IPS-18a (cell line): ENCODE measurements around the gene PISD.
"Not testable (repeated sequence)": the region's sequence is repeated elsewhere in the genome, so short reads cannot be mapped to it uniquely, and the experiment has no call there.

Experiments used
- H3K27ac ChIP-seq: one replicate; pipeline ENCODE4 v1.5.1; 2013; ENCODE audit warnings: low read length
- H3K27me3 ChIP-seq: one replicate; pipeline ENCODE4 v1.6.1; 2013; ENCODE audit warnings: mild to moderate bottlenecking, low read length; ENCODE audit not compliant: control insufficient read depth, insufficient read depth
- H3K36me3 ChIP-seq: one replicate; pipeline ENCODE4 v1.6.1; 2013; ENCODE audit warnings: low read depth, low read length; ENCODE audit not compliant: control insufficient read depth
- H3K4me1 ChIP-seq: one replicate; pipeline ENCODE4 v1.6.1; 2013; ENCODE audit warnings: low read depth, low read length; ENCODE audit not compliant: control insufficient read depth
- H3K4me3 ChIP-seq: one replicate; pipeline ENCODE4 v1.5.1; 2013; ENCODE audit warnings: low read length
- H3K9ac ChIP-seq: one replicate; pipeline ENCODE4 v1.6.1; 2013; ENCODE audit warnings: mild to moderate bottlenecking, low read length, moderate library complexity
- H3K9me3 ChIP-seq: one replicate; pipeline ENCODE4 v1.6.1; 2013; ENCODE audit warnings: low read depth, low read length; ENCODE audit not compliant: control insufficient read depth

The PISD gene

DNA sequence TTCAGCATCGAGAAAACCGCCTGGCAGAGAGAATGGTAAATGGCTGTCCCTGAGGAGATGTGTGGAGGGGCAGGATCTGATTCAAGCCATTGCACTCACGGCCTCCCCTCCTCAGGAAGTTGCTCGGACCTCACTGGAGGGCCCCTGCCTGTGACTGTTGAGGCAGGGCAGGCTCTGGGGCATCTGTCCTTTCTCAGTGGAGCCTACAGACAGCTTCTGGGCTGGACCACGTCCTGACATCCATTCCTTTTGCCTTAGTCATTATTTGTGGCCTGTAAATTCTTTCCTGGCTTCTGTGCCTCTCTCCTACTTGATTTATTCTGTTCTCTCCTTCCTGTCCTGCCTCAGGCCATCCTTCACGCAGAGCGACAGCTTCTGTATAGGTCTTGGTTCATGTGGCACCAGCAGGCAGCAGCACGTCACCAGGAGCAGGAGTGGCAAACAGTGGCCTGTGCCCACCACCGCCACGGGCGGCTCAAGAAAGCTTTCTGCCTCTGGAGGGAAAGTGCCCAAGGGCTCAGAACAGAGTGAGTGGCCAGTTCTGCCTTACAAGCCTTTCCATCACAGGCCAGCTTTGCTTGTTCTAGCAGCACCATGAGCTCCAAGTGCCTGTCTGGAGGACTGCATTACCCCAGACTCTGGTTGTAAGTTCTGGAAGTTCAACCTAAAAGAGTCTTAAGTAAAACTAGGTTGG, 59.6 kb downstream of the PISD start:
- Histone ChIP-seq H3K27ac (no peak overlapping the region), H3K36me3 (peaks cover 7% of the 10 kb centered on the region), H3K4me1 (no peaks in the 10 kb centered on the region), H3K27me3 (no peaks in the 10 kb centered on the region), H3K9ac (no peak overlapping the region), H3K9me3 (no peaks in the 10 kb centered on the region), H3K4me3 (no peak overlapping the region)

DNA sequence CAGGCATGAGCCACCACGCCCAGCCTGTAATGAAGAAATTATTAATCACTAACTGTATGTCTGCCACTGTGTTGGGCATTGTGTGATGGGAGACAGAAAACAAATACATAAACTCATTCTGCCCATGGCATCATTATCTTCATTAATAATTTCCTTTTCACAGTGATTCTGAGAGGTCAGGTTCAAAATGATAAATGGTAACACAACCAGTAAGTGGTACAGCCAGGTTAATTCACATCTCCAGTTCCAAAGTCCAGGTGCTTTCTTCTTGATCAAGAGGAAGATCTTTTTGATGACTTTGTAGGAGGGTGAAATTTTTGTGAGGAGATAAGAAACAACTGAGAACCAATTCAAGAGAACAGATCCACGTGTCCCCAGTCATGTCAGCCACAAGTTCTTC, 66.7 kb downstream of the PISD start:
- H3K4me3 ChIP-seq = no peak overlapping the region
- no peak overlapping the region for H3K9ac ChIP-seq
- H3K9me3 ChIP-seq = no peaks in the 10 kb centered on the region
- no peaks in the 10 kb centered on the region for H3K4me1 ChIP-seq
- no peaks in the 10 kb centered on the region for H3K36me3 ChIP-seq
- H3K27me3 ChIP-seq = no peaks in the 10 kb centered on the region
- no peak overlapping the region for H3K27ac ChIP-seq

DNA sequence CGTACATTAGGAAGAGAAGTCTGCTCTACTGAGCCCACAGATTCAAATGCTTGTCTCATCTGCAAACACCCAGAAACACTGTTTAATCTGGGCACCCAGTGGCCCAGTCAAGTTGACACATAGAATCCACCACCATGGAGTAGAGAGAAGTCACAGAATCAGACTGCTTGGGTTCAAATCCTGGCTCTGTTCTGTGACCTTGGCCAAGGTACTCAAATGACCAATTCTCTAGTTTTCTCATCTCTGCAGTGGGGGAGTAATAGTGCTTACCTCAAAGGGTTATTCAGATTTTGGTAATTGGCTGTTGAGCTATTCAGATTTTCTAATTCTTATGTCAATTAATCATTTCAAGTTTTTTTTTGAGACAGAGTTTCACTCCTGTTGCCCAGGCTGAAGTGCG, 71.9 kb downstream of the PISD start:
- not testable (repeated sequence) for H3K27ac ChIP-seq, H3K4me3 ChIP-seq, H3K36me3 ChIP-seq, H3K9ac ChIP-seq, H3K27me3 ChIP-seq, H3K9me3 ChIP-seq, H3K4me1 ChIP-seq

DNA sequence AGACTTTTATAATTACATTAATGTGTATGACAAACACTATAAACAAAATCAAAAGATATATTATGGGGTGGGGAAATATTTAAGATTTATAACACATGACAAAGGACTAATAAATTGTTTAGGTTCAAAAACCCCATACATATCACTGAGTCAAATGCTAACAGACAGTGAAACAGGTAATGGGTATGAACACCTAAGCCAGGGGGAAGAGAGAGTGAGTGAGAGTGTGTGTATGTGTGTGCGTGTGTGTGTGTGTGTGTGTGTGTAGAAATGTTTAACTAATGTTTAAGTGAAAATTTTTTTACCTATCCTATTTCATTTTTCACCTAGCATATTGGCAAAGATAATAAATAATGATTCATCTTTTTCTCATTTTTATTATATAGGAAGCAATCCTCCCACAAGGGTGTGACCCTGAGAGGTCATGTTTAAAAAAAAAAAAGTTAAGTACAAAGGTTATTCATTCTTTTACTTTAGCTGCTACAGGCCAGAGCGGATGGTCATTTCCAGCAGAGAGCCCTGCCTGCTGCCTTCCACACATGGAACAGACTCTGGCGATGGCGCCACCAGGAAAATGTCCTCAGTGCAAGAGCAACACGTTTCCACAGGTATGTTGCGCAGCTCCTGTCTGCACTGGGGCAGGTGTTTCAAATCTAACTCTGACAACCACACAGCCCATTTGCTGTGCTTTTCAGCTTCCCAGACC, 72.9 kb downstream of the PISD start:
- peaks cover 12% of the 10 kb centered on the region for H3K36me3 ChIP-seq
- no peak overlapping the region for H3K4me3 ChIP-seq
- no peaks in the 10 kb centered on the region for H3K4me1 ChIP-seq
- H3K9ac ChIP-seq = no peak overlapping the region
- no peak overlapping the region for H3K27ac ChIP-seq
- no peaks in the 10 kb centered on the region for H3K9me3 ChIP-seq
- H3K27me3 ChIP-seq = no peaks in the 10 kb centered on the region

DNA sequence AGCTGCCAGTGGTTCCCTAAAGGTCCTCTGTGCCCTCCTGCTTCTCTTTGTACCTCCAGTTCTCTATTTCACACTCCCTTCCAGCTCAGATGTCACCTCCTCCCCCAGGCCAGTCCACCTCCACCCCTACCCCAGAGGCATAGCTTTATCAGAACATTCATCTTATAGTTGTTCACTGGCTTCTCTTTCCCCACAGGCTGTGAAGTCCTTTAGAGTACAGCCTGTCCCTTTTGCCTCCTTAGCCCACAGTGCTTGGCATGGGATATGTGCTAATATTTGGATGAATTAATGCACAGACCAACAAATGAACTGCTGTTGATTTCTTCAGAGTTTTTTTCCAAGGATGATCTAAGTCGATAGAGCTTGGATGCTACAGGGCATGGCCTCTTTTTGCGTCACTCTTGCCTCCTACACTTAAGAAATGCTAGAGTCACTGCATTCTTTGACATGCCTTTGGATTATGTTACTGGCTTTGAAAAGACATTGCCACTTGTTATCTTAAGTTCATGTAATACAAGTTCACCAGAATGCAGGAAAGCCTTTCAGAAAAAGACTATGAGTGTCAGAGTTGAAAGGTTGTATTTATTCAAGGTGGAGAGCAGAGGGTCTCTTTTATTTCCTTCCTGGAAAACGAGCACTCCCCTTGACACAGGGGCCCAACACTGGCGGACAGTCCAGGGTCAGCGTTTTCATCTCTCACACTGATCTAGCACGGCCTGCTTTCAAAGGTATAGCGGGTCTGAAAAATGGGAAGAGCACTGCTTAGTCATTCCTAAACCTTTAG, 75.7 kb downstream of the PISD start:
- H3K9ac ChIP-seq = no peak overlapping the region

DNA sequence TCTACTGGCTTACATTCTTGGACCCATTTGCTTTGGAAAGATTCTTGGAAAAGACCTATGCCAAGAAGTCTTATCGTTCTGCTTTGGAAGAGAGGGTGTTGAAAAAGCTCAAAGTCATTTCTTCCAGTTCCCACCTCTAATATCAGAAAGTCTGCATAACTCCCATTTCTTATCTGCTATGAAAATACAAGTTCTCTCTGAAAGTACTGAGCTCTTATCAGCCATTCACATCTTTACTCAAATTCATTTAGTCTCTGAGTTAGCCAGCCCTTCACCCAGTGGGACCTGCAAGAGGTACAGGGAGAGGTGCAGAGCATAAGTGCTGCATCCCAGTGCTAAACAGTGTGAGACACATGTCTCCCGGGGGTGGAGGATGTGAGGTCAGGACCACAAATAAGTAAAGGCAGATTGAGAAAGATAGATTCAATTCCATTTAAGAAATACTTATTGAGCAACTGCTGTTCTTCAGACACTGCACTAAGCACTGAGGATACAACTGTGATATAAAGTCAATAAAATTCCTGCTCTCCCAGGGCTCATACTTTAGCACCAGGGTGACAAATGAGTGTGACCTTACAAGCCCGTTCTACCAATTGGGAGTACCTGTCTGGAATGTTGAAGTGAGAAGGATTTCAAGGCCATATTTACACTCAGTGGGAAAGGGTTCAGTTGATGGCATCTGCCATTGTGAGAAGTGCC, 76.7 kb downstream of the PISD start:
- H3K27ac ChIP-seq = no peak overlapping the region
- peaks cover 12% of the 10 kb centered on the region for H3K36me3 ChIP-seq

More for the DNA sequence above, 75.7 kb downstream of the PISD start:
- Histone ChIP-seq H3K27ac (no peak overlapping the region), H3K4me3 (no peak overlapping the region), H3K4me1 (no peaks in the 10 kb centered on the region), H3K9me3 (no peaks in the 10 kb centered on the region), H3K36me3 (peaks cover 12% of the 10 kb centered on the region), H3K27me3 (no peaks in the 10 kb centered on the region)

DNA sequence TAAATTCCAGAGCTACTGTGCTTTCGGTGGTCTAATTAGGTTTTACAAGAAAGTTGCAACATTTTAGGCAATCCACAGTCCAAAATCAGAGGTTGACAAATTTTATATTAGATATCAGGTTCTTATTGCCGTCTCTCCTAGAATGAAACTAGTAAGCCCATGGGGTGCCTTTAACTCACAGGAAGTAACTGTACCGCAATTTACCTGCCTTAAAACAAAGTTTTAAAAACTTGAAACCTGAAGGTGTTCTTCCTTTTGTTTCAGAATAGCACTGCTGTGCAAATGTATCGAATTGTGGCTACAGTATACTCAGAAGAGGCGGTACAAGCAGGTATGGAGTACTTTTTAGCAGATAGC, 77.2 kb downstream of the PISD start:
- no peak overlapping the region for H3K9ac ChIP-seq
- no peak overlapping the region for H3K4me3 ChIP-seq
- peaks cover 12% of the 10 kb centered on the region for H3K36me3 ChIP-seq
- H3K9me3 ChIP-seq = no peaks in the 10 kb centered on the region
- H3K27ac ChIP-seq = no peak overlapping the region
- H3K27me3 ChIP-seq = no peaks in the 10 kb centered on the region
- H3K4me1 ChIP-seq = no peaks in the 10 kb centered on the region

More for the DNA sequence above, 76.7 kb downstream of the PISD start:
- no peaks in the 10 kb centered on the region for H3K9me3 ChIP-seq
- no peak overlapping the region for H3K4me3 ChIP-seq
- H3K9ac ChIP-seq = no peak overlapping the region
- H3K4me1 ChIP-seq = no peaks in the 10 kb centered on the region
- no peaks in the 10 kb centered on the region for H3K27me3 ChIP-seq

DNA sequence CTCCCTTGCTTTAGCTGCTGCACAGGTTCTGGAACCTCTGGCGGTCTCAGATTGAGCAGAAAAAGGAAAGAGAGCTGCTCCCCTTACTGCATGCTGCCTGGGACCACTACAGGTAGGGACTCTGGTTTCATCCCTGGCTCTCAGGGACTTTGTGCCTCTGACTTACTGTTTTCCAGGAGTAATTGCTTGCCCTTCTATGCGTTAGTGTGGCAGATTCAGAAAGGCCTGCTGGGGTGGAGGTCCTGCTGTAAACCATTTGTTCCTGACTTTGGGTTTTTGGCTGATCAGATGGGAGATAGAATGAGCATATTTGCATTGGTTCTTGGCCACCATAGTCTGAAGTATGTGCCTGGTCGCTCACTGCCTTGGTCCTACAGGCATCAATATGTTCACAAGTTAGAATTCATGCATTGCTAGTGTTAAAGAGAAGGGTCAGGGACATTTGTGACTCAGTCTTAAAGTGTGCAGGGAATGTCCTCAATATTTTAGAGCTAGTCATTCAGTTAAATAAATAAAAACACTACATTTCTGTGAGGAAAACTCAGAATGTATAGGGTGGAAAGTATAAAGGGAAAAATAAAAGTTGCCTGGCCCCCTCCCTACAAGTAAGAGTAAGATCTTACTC, 78.0 kb downstream of the PISD start:
- H3K4me3 ChIP-seq = no peak overlapping the region
- no peak overlapping the region for H3K9ac ChIP-seq
- no peak overlapping the region for H3K27ac ChIP-seq
- no peaks in the 10 kb centered on the region for H3K9me3 ChIP-seq
- H3K36me3 ChIP-seq = peaks cover 12% of the 10 kb centered on the region
- no peaks in the 10 kb centered on the region for H3K27me3 ChIP-seq
- H3K4me1 ChIP-seq = no peaks in the 10 kb centered on the region

DNA sequence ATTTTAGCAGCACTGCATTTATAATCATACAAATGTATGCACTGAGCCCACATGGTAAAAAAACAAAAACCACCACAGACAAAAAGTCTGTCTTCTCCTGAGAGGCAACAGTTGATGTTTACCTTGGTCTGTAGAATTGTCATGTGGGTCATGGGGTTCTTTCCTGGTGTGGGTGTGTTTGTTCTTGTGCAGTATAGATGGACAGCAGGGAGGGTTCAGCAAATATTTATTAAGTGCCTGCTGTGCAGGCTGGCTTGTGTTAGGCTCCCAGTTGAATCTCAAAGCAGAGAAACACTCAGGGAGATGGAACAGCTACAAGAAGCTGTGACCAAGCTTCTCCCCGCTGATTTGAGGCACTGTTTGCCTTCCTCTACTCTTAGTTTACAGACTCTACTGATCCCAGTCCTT, 82.2 kb downstream of the PISD start:
- H3K4me3 ChIP-seq = no peak overlapping the region
- H3K36me3 ChIP-seq = peaks cover 5% of the 10 kb centered on the region
- H3K9me3 ChIP-seq = no peaks in the 10 kb centered on the region
- no peaks in the 10 kb centered on the region for H3K27me3 ChIP-seq
- H3K9ac ChIP-seq = no peak overlapping the region
- no peak overlapping the region for H3K27ac ChIP-seq
- H3K4me1 ChIP-seq = no peaks in the 10 kb centered on the region

DNA sequence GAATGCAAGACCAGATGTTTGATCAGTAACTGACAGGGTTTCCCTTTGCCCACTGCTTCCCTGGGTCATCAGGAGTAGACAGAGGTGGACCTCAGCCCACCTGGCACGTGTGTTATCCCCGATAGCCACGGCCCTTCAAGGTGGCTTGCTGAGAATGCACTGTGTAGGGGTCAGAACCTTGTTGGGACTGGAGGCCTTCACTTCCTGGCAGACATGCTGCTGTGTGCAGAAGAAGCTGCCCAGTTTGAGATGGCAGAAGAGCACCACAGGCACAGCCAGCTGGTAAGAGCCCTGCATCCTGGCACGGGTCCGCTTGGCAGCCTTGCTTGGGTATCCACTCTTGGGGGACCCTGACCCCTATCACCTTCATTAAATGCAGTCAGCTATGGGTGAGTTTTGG, 83.8 kb downstream of the PISD start:
- no peak overlapping the region for H3K27ac ChIP-seq
- no peaks in the 10 kb centered on the region for H3K4me1 ChIP-seq
- H3K9ac ChIP-seq = no peak overlapping the region
- no peaks in the 10 kb centered on the region for H3K9me3 ChIP-seq
- no peaks in the 10 kb centered on the region for H3K27me3 ChIP-seq
- no peaks in the 10 kb centered on the region for H3K36me3 ChIP-seq
- H3K4me3 ChIP-seq = no peak overlapping the region

DNA sequence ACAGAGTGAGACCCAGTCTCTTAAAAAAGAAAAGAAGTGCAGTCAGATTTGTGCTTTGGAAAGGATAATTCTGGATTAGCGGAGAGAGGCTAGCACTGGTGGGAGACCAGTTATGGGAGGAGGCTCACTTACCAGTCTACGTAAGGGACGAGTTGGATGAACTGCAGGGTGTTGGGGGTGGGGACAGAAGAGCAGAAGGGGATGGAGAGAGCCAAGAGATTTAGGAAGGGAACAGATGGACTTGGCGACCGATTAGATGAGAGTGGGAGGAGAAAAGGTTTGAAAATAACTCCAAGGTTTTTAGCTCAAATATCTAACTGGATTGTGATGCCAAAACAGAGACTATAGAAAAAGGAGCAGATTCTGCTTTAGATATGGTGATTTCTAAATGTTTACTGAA, 84.3 kb downstream of the PISD start:
- Histone ChIP-seq H3K9me3 (no peaks in the 10 kb centered on the region), H3K27ac (no peak overlapping the region), H3K36me3 (no peaks in the 10 kb centered on the region), H3K4me3 (no peak overlapping the region), H3K4me1 (no peaks in the 10 kb centered on the region), H3K27me3 (no peaks in the 10 kb centered on the region), H3K9ac (no peak overlapping the region)
